ENCODE measurements around the gene MMP24. TPM values are rescaled to one million over a fixed set of nuclear protein-coding genes. Genes with fewer than 3 reads are reported as not detected.

MMP24 gene
- total and polyA plus RNA-seq, 2 experiments from 2014 or later: 0.70 to 8.5 TPM

DNA sequence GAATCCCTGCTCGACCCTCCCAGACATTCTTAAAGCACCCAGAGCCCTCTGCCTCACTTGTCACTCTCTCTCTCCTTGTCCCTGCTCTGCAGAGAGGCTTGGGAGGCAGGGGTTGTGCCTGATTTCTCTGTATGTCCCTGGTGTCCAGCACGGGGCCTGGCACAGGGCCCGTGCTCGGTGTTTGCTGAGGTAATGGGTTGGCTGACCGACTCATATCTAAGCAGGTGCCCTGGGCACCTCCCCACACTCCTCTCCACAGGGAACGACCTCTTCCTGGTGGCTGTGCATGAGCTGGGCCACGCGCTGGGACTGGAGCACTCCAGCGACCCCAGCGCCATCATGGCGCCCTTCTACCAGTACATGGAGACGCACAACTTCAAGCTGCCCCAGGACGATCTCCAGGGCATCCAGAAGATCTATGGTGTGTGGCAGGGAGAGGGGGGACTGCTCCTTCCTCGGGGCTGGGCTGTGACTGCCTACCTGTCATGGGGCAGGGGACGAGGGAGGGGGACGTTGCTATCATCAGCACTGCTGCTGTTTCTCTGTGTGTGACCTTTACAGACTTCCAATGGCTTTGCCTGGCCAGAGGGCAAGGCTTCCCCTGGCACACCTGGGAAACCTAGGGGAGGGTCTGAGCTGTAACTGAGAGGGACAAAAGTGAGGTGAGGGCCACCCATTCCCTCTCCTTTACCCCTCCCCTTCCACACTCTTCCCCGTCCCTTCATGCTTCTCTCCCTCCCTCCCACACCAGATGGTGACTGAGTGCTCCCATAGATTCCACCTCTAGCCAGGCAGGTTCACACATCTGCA lies 37.2 kb downstream of the MMP24 start:
- Histone ChIP-seq H3K79me2 (ENCODE audit: insufficient read depth) (no peaks in the 10 kb centered on the region), H3K36me3 (ENCODE audit: low read depth) (no peaks in the 10 kb centered on the region), H3K9ac (no peak overlapping the region), H3K27me3 (replicated peaks; ENCODE audit: insufficient read depth) (no peaks in the 10 kb centered on the region), H4K20me1 (ENCODE audit: insufficient read depth) (no peaks in the 10 kb centered on the region), H3F3A (ENCODE audit: insufficient read depth) (no peaks in the 10 kb centered on the region), H3K4me2 (ENCODE audit: unreplicated experiment) (peak overlapping the region; percentile 70), H3K9me2 (ENCODE audit: insufficient read depth) (no peaks in the 10 kb centered on the region), H3K27ac (0 out of 2 replicates have a peak overlapping the region, but pooled peaks have one; percentile 17), H3K4me3 (0 out of 2 replicates have a peak overlapping the region, but pooled peaks have one; percentile 7), H2AFZ (no peak overlapping the region), H3K9me3 (ENCODE audit: low read depth) (no peaks in the 10 kb centered on the region), H3K4me1 (ENCODE audit: insufficient read depth) (peaks cover 7% of the 10 kb centered on the region; the same call in 1 of the 2 replicates)
- no peak for TF ChIP-seq EZH2 (IDR thresholded peaks at IDR 0.05; ENCODE audit: insufficient read depth, poor library complexity, severe bottlenecking)
- no peak for TF ChIP-seq EZH2phosphoT487 (IDR thresholded peaks at IDR 0.05; ENCODE audit: insufficient read depth, low read depth)
- WGBS, 2 experiments (ENCODE audit: low coverage in 1 of 2, low lambda C conversion rate in 2 of 2, missing lambda C conversion rate in 2 of 2): 78 to 86% methylated on average over 17 of the region's 17 CpGs
- DNase-seq: no peak
- in situ Hi-C loops (cut with MboI): no loop called here

DNA sequence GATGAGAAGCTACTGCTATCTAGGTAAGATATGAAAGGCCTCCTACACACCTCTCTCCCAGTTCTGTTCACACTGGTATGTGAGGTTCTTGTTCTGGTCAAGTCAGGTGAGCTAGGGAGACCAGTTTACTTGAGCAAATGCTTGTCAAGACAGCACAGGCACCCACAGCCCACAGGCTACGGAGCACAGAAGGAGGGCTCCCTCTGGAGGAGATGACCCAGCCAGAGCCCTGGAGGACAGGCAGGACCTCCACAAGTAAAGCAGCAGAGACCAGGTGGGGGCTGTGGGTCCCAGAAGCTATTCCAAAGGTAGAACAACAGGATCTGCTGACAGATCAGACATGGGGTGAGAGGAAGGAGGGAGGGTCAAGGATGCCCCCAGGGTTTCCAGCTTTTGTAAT lies 38.3 kb downstream of the MMP24 start:
- Histone ChIP-seq H3K36me3 (ENCODE audit: low read depth) (no peaks in the 10 kb centered on the region), H3K4me1 (ENCODE audit: insufficient read depth) (peaks cover 7% of the 10 kb centered on the region; the same call in 1 of the 2 replicates), H3K27ac (no peak overlapping the region), H3K27me3 (replicated peaks; ENCODE audit: insufficient read depth) (no peaks in the 10 kb centered on the region), H3F3A (ENCODE audit: insufficient read depth) (no peaks in the 10 kb centered on the region), H3K4me3 (no peak overlapping the region), H3K4me2 (ENCODE audit: unreplicated experiment) (no peak overlapping the region), H3K9me2 (ENCODE audit: insufficient read depth) (no peaks in the 10 kb centered on the region), H4K20me1 (ENCODE audit: insufficient read depth) (no peaks in the 10 kb centered on the region), H2AFZ (no peak overlapping the region), H3K79me2 (ENCODE audit: insufficient read depth) (no peaks in the 10 kb centered on the region), H3K9me3 (ENCODE audit: low read depth) (no peaks in the 10 kb centered on the region), H3K9ac (no peak overlapping the region)
- in situ Hi-C loops (cut with MboI): no loop called here
- 76 to 89% methylated on average over 1 of the region's 1 CpG for WGBS, 2 experiments (ENCODE audit: low coverage in 1 of 2, low lambda C conversion rate in 2 of 2, missing lambda C conversion rate in 2 of 2)
- peak; percentile 20 for DNase-seq
- TF ChIP-seq EZH2 (IDR thresholded peaks at IDR 0.05; ENCODE audit: insufficient read depth, poor library complexity, severe bottlenecking): no peak
- TF ChIP-seq EZH2phosphoT487 (IDR thresholded peaks at IDR 0.05; ENCODE audit: insufficient read depth, low read depth): no peak

DNA sequence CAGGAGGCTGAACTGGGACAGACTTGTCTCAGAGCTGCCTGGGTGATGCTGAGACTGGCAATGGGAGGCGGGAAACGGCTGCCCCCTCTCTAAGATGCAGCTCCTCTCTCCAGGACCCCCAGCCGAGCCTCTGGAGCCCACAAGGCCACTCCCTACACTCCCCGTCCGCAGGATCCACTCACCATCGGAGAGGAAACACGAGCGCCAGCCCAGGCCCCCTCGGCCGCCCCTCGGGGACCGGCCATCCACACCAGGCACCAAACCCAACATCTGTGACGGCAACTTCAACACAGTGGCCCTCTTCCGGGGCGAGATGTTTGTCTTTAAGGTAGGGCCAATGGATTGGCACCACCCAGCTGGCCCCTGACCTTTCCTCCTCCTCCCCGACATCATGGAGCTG lies 40.6 kb downstream of the MMP24 start:
- no peak overlapping the region for H3K27ac ChIP-seq
- H3K4me1 ChIP-seq (ENCODE audit: insufficient read depth): peaks cover 12% of the 10 kb centered on the region
- DNase-seq: no peak
- H3K9me3 ChIP-seq (ENCODE audit: low read depth): no peaks in the 10 kb centered on the region
- TF ChIP-seq EZH2 (IDR thresholded peaks at IDR 0.05; ENCODE audit: insufficient read depth, poor library complexity, severe bottlenecking): no peak
- no peak for TF ChIP-seq EZH2phosphoT487 (IDR thresholded peaks at IDR 0.05; ENCODE audit: insufficient read depth, low read depth)
- in situ Hi-C loops (cut with MboI): no loop called here
- no peak overlapping the region for H3K4me3 ChIP-seq
- H3K27me3 ChIP-seq (replicated peaks; ENCODE audit: insufficient read depth): no peaks in the 10 kb centered on the region
- WGBS, 2 experiments (ENCODE audit: low coverage in 1 of 2, low lambda C conversion rate in 2 of 2, missing lambda C conversion rate in 2 of 2): 93 to 94% methylated on average over 14 to 16 of the region's 16 CpGs
- no peaks in the 10 kb centered on the region for H3K79me2 ChIP-seq (ENCODE audit: insufficient read depth)
- H2AFZ ChIP-seq: no peak overlapping the region
- no peak overlapping the region for H3K9ac ChIP-seq
- H4K20me1 ChIP-seq (ENCODE audit: insufficient read depth): no peaks in the 10 kb centered on the region
- peaks cover 4% of the 10 kb centered on the region; the same call in 1 of the 2 replicates for H3F3A ChIP-seq (ENCODE audit: insufficient read depth)
- H3K9me2 ChIP-seq (ENCODE audit: insufficient read depth): no peaks in the 10 kb centered on the region
- no peak overlapping the region for H3K4me2 ChIP-seq (ENCODE audit: unreplicated experiment)
- no peaks in the 10 kb centered on the region for H3K36me3 ChIP-seq (ENCODE audit: low read depth)

DNA sequence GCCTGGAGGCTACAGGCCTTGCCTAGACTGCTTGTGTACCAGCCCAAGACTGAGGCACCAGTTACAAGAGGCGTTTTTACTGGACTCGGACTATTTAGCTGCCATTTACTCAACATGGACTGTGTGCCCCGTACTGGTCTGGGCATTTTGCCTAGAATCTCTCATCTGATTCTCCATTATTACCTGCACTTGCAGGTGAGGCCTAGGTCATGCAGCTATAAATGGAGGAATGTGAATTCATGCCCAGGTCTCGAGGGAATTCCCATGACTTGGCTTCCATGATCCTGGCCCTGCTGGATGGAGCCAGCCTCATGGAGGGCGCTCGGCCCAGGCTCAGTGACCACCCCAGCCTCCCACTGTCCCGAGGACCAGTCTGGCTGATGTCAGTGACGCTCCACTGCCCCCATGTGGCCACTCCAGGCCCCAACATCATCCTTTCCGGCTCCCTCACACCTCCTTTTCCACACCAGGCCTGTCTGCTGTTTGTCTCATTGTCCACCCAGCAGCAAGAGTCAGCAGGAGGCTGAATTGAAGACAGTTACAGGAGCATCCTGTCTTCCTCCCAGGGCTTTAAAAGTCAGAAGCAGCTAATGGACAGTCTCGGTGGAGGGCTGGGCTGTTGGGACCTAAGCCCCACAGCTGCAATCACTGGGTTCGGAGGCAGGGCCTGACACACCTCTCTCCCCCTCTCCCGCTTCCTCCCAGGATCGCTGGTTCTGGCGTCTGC lies 42.7 kb downstream of the MMP24 start:
- peaks cover 10% of the 10 kb centered on the region; the same call in 1 of the 2 replicates for H3K4me1 ChIP-seq (ENCODE audit: insufficient read depth)
- H3K4me3 ChIP-seq: no peak overlapping the region
- TF ChIP-seq EZH2phosphoT487 (IDR thresholded peaks at IDR 0.05; ENCODE audit: insufficient read depth, low read depth): no peak
- no peak for TF ChIP-seq EZH2 (IDR thresholded peaks at IDR 0.05; ENCODE audit: insufficient read depth, poor library complexity, severe bottlenecking)
- H3K27ac ChIP-seq: no peak overlapping the region
- no peaks in the 10 kb centered on the region for H3K9me3 ChIP-seq (ENCODE audit: low read depth)
- H3F3A ChIP-seq (ENCODE audit: insufficient read depth): peaks cover 16% of the 10 kb centered on the region; the same call in 1 of the 2 replicates
- H3K36me3 ChIP-seq (ENCODE audit: low read depth): no peaks in the 10 kb centered on the region
- DNase-seq: peak; percentile 77
- in situ Hi-C loops (cut with MboI): no loop called here
- 53 to 57% methylated on average over 14 of the region's 14 CpGs for WGBS, 2 experiments (ENCODE audit: low coverage in 1 of 2, low lambda C conversion rate in 2 of 2, missing lambda C conversion rate in 2 of 2)
- H4K20me1 ChIP-seq (ENCODE audit: insufficient read depth): no peaks in the 10 kb centered on the region
- no peak overlapping the region for H3K9ac ChIP-seq
- no peaks in the 10 kb centered on the region for H3K27me3 ChIP-seq (replicated peaks; ENCODE audit: insufficient read depth)
- H2AFZ ChIP-seq: no peak overlapping the region
- H3K9me2 ChIP-seq (ENCODE audit: insufficient read depth): no peaks in the 10 kb centered on the region
- H3K79me2 ChIP-seq (ENCODE audit: insufficient read depth): no peaks in the 10 kb centered on the region
- H3K4me2 ChIP-seq (ENCODE audit: unreplicated experiment): no peak overlapping the region
